Measurements from ENCODE around the gene ARHGEF4.

GRCh38 chr2:130976591-130977237 lies 140.0 kb downstream of the ARHGEF4 start:
- TF ChIP-seq POLR2A (IDR thresholded peaks at IDR 0.05) = no peak
- no peak for TF ChIP-seq CTCF (IDR thresholded peaks at IDR 0.05)
- TF ChIP-seq EP300 (IDR thresholded peaks at IDR 0.05) = no peak

Measured in suprapubic skin (tissue), 3 donors.